ENCODE results near the gene MACROD1.

Gene MACROD1

GRCh38 chr11:64107303-64107702, 58.6 kb downstream of the MACROD1 start:
- no peak for DNase-seq

GRCh38 chr11:64104632-64105031, 61.3 kb downstream of the MACROD1 start:
- no peak for DNase-seq

GRCh38 chr11:64103277-64103985, 62.5 kb downstream of the MACROD1 start:
- DNase-seq, result no peak

GRCh38 chr11:64102005-64102738, 63.7 kb downstream of the MACROD1 start:
- no peak for DNase-seq

- DNase-seq, result no peak
Observed at GRCh38 chr11:64101461-64101860, 64.5 kb downstream of the MACROD1 start.

- no peak for DNase-seq
Observed at GRCh38 chr11:64100782-64101353, 65.0 kb downstream of the MACROD1 start.

GRCh38 chr11:64100360-64100759, 65.6 kb downstream of the MACROD1 start:
- DNase-seq, result no peak

- no peak for DNase-seq
Observed at GRCh38 chr11:64099436-64099835, 66.5 kb downstream of the MACROD1 start.

- DNase-seq, result no peak
Observed at GRCh38 chr11:64098318-64098831, 67.5 kb downstream of the MACROD1 start.

GRCh38 chr11:64097468-64098317, 68.2 kb downstream of the MACROD1 start:
- DNase-seq, result no peak

GRCh38 chr11:64096835-64097234, 69.1 kb downstream of the MACROD1 start:
- no peak for DNase-seq

- no peak for DNase-seq
Observed at GRCh38 chr11:64095949-64096348, 70.0 kb downstream of the MACROD1 start.

GRCh38 chr11:64095273-64095817, 70.6 kb downstream of the MACROD1 start:
- DNase-seq, result no peak

- no peak for DNase-seq
Observed at GRCh38 chr11:64094463-64095260, 71.3 kb downstream of the MACROD1 start.

GRCh38 chr11:64093233-64094039, 72.5 kb downstream of the MACROD1 start:
- DNase-seq, result no peak

GRCh38 chr11:64092761-64093136, 73.2 kb downstream of the MACROD1 start:
- DNase-seq, result no peak

- no peak for DNase-seq
Observed at GRCh38 chr11:64092111-64092760, 73.7 kb downstream of the MACROD1 start.

GRCh38 chr11:64090806-64091516, 75.0 kb downstream of the MACROD1 start:
- DNase-seq, result no peak

GRCh38 chr11:64089915-64090805, 75.8 kb downstream of the MACROD1 start:
- no peak for DNase-seq
